IPS-18c (cell line): ENCODE measurements around the gene BACE2.
"Not testable (repeated sequence)": the region's sequence is repeated elsewhere in the genome, so short reads cannot be mapped to it uniquely, and the experiment has no call there.

Experiments used
- H3K4me3 ChIP-seq: 2 replicates; pipeline ENCODE4 v1.7.0; 2013; ENCODE audit warnings: low read depth, mild to moderate bottlenecking, low read length, moderate library complexity; ENCODE audit not compliant: insufficient read depth
- H3K9me3 ChIP-seq: one replicate; pipeline ENCODE4 v1.6.1; 2013; ENCODE audit warnings: mild to moderate bottlenecking, low read length, moderate library complexity; ENCODE audit not compliant: control insufficient read depth, insufficient read depth

BACE2 gene

DNA sequence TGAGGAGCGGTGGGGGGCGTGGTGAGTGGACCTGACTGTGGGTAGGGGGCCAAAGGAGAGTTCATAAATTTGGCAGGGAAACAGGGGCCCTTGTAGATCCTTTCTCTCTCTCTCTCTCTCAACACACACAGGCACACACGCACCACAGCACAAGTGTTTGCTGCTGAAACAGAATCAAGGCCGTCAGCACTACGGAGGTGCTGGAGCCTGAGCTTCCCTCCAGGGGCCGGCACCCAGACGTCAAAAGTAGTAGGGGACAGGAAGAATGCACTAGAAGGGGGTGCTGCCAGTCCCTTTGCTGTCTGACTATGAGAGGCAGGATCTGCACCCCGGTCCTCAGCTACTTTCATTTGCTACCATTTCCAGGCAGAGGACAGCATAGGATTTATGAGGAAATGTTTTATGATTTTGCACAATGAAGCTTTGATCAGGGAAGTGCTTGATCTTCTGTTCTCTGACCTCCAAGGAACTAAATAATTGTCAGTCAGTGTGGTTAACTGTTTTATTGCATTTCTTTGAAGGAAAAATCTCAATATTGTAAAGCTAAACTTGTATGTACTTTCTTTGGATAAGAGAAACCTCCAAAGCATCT lies 74.4 kb downstream of the BACE2 start:
- no peak overlapping the region for H3K4me3 ChIP-seq
- H3K9me3 ChIP-seq: no peaks in the 10 kb centered on the region

DNA sequence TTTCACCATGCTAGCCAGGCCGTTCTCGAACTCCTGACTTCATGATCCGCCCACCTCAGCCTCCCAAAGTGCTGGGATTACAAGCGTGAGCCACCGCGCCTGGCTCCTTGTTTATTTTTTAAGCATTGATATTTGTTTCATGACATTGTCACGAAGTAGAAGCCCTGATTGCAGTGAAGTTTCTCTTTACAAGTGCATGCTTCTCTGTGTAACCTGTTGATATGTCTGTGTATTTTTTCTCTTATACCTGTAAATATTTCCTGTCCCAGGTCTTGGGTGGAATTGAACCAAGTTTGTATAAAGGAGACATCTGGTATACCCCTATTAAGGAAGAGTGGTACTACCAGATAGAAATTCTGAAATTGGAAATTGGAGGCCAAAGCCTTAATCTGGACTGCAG lies 75.1 kb downstream of the BACE2 start:
- Histone ChIP-seq H3K9me3 (no peaks in the 10 kb centered on the region), H3K4me3 (no peak overlapping the region)

DNA sequence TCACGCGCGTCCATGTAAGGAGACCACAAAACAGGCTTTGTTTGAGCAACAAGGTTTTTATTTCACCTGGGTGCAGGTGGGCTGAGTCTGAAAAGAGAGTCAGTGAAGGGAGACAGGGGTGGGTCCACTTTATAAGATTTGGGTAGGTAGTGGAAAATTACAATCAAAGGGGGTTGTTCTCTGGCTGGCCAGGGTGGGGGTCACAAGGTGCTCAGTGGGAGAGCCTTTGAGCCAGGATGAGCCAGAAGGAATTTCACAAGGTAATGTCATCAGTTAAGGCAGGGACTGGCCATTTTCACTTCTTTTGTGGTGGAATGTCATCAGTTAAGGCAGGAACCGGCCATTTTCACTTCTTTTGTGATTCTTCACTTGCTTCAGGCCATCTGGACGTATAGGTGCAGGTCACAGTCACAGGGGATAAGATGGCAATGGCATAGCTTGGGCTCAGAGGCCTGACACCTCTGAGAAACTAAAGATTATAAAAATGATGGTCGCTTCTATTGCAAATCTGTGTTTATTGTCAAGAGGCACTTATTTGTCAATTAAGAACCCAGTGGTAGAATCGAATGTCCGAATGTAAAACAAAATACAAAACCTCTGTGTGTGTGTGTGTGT lies 76.4 kb downstream of the BACE2 start:
- H3K4me3 ChIP-seq, H3K9me3 ChIP-seq: not testable (repeated sequence)

DNA sequence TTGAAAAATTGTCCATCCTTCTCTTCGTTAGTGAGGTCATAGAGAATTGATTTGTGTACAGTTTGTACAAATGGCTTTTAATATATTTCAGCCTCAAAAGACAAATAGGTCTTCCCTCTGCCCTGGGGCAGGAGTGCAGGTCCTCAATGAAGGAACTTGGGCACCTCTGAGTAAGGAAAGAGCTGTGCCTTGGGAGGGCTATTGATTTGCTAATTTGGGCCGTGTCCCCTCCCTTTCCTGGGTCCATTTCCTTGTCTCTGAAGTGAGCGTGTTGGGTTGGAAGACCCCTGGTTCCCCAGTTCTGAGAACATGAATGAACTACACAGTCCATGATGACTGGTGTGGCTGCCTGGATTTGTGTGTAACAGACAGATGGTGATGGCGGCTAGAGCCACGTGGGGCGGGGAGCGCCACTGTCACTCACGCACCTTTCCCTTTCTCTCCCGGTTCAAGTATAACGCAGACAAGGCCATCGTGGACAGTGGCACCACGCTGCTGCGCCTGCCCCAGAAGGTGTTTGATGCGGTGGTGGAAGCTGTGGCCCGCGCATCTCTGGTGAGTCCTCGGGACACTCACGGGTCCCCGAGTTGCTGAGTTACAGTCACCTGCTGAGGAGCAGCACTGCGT lies 77.7 kb downstream of the BACE2 start:
- H3K9me3 ChIP-seq: no peaks in the 10 kb centered on the region
- no peak overlapping the region for H3K4me3 ChIP-seq

DNA sequence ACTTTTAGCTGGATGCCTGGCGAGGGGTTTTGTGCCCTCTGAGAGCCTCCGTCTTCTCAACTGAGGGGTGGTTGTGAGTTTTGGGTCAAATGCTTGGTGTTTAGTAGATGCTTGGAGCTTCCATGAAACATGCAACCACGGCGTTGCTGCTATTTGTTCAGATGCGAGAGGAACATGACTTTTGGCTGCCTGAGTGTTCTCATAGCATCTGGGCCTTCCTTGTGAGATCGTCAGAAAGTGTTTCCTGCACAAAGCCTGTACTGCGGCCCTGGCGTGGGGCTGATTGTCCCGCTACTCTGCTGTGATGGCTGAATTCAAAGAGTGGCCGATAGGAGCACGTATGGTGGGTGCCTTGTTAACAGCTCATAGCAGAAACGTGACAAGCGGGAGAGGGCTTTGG lies 78.8 kb downstream of the BACE2 start:
- Histone ChIP-seq H3K9me3 (no peaks in the 10 kb centered on the region), H3K4me3 (no peak overlapping the region)

DNA sequence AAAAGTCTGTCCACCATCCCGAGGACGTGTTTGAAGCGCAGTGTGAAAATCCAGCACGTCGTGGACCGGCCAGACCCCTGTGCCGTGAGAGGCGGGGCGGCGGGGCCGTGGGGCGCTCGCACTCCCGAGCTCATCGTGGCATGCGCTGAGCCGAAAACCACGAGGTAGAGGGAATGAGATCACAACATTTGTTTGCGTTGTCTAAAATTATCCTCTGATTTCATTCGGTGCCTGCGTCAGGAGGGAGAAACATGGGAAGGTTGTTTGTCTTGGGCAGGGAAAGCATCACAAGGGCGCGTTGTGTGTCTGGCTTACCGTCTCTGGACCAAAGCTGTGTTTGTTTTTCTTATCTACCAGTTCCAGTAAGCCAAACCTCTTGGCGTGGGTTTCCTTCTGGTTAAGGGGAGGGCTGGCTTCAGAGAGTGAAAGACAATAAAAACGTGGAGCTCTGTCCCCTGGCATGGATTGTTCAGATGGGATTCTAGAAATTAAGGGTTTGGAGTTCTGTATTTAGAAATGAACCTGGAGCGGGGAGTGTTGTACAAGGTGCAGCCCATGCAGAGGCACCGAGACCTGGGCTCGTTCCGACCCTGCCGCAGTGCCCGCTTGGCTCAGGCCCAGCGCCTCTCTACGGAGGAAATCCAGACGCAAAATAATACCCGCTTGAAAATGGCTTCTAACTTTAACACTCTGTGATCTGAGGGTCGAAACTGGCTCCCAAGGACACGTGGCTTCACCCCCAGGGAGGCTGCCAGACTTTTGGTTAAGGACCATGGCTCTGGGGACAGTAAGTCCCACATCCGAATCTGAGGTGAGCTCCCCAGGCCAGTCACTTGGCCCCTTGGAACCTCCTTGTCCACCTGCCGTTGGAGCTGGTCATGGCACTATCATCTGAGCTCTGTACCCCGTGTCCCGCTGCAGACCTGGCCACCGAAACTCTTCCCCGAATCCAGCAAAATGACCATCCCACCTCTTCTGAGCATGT lies 79.9 kb downstream of the BACE2 start:
- Histone ChIP-seq H3K4me3 (no peak overlapping the region), H3K9me3 (no peaks in the 10 kb centered on the region)

DNA sequence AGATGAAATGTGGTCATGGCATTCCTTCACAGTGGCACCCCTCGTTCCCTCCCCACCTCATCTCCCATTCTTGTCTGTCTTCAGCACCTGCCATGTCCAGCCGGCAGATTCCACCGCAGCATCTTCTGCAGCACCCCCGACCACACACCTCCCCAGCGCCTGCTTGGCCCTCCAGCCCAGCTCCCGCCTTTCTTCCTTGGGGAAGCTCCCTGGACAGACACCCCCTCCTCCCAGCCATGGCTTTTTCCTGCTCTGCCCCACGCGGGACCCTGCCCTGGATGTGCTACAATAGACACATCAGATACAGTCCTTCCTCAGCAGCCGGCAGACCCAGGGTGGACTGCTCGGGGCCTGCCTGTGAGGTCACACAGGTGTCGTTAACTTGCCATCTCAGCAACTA lies 81.5 kb downstream of the BACE2 start:
- Histone ChIP-seq H3K4me3 (no peak overlapping the region), H3K9me3 (no peaks in the 10 kb centered on the region)

DNA sequence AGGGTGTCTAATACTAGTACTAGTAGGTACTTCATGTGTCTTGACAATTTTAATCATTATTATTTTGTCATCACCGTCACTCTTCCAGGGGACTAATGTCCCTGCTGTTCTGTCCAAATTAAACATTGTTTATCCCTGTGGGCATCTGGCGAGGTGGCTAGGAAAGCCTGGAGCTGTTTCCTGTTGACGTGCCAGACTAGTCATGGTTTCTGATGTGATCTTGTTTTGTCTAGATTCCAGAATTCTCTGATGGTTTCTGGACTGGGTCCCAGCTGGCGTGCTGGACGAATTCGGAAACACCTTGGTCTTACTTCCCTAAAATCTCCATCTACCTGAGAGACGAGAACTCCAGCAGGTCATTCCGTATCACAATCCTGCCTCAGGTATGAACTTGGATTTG lies 82.6 kb downstream of the BACE2 start:
- no peaks in the 10 kb centered on the region for H3K9me3 ChIP-seq
- no peak overlapping the region for H3K4me3 ChIP-seq

DNA sequence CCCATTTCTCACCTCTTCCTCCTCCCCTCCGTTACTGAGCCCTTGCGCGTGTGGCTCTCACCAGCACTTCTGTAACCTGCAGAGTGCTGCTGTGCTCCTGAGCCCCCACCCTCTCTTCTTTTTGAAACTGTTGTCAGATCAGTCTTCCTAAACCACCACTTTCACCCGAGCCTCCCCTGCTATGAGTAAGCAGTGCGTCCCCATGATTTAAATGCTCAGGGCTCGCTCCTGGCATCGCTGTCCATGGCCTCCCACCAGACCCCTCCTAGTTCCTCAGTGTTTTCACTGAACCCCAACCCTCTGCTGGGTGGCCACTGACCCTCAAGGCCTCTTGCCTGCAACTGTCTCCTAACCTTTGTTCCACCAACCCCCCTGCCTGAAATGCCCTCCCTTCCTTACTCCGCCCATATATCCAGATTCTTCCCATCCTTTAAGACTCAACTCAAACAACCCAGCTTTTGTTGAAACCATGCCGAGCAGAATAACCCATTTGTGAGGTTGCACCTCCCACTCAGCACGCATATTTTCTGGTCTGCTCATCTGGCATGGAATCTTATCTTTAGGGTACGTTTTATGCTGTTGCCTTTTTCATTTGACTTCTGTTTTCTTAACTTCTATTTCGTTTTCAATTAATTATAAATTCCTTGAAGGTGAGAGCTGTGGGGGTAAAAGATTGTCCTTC lies 84.1 kb downstream of the BACE2 start:
- Histone ChIP-seq H3K9me3 (no peaks in the 10 kb centered on the region), H3K4me3 (no peak overlapping the region)

DNA sequence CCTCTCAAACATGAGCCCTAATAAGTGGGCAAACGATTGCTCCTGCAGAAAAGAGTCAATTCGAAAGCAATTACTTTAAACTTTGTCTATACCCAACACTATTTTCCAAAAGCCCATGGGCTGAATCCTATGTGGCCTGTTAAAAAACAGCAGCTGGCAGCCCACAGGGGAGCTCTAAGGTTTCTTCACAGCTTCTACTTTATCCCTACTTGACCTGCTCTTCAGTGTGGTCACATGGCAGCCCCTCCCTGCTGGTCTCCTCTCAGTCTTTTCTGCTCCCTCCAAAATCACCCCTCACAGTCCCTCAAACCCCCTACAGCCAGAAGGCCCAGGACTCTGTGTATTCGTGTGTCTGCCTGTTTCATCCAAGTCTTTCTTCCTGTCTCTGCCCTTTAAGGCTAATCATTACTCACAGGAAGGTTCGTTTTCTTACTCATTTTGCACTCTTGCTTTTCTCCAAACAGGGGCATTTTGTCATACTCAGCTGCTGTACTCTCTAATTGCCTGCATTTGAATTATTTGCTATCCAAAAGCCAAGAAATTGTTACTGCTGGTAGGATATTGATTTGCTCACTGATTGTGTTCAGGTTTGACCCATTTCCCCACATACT lies 86.2 kb downstream of the BACE2 start:
- Histone ChIP-seq H3K4me3 (no peak overlapping the region), H3K9me3 (no peaks in the 10 kb centered on the region)

DNA sequence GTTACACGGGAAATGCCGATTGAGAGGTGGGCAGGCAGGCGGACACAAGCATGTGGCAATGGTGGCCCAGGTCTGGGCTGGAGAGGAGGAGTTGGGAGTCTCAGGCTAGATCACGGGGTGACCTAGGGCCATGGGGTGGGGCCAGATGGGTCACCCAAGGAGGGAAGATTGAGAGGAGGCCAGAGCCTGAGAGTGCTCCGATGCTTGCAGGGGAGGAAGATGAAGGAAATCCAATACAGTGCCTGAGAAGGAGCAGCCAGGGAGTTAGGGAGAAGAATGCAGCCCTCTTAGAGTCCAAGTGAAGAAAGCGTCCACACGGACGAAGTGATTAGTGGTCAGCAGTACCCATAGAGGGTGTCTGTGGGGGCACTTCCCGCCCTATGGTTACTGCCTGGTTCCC lies 87.2 kb downstream of the BACE2 start:
- H3K4me3 ChIP-seq: no peak overlapping the region
- H3K9me3 ChIP-seq: no peaks in the 10 kb centered on the region

DNA sequence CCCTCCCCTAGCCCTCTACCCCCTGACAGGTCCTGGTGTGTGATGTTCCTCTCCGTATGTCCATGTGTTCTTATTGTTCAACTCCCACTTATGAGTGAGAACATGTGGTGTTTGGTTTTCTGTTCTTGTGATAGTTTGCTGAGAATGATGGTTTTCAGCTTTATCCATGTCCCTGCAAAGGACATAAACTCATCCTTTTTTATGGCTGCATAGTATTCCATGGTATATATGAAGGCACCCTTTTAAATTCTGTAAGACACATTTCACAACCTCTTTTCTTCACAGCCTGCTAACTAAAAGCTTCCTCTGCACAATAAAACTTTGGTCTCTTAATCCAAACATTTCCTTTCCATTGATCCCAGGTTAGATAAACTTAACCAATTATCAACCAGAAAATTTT lies 88.3 kb downstream of the BACE2 start:
- not testable (repeated sequence) for H3K9me3 ChIP-seq, H3K4me3 ChIP-seq

DNA sequence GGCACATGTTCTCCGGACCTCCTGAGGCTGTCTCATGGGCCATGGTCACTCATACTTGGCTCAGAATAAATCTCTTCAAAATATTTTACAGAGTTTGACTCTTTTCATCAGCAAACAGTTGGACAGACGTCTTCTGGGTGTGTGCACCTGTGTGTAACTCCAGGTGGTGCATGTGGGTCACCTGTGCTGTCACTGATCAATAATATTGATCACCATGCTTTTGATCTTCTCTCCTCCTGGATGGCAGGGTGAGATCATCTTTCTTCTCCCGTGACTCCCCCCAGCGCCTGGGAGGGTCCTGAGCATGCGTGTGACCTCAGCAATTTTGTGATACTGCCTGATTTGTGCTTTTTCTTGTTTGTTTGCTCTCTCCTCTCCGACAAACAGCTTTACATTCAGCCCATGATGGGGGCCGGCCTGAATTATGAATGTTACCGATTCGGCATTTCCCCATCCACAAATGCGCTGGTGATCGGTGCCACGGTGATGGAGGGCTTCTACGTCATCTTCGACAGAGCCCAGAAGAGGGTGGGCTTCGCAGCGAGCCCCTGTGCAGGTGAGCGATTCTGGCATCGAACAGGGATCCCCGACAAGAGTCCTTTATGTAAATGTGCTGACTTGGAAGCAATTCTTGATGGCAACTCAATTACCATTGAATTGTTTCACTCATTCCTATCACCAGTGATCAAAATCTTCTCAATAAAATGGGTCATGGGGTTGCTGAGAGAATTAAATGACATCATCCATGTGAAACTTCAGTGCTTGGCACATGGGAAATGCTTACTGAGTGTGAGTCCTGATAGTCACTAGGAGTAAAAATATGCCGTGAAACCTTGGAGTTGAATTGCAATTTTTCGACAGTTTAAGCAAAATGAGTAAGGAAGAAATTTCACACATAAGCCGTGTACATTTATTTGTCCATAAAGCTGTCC lies 89.1 kb downstream of the BACE2 start:
- Histone ChIP-seq H3K9me3 (no peaks in the 10 kb centered on the region), H3K4me3 (no peak overlapping the region)

DNA sequence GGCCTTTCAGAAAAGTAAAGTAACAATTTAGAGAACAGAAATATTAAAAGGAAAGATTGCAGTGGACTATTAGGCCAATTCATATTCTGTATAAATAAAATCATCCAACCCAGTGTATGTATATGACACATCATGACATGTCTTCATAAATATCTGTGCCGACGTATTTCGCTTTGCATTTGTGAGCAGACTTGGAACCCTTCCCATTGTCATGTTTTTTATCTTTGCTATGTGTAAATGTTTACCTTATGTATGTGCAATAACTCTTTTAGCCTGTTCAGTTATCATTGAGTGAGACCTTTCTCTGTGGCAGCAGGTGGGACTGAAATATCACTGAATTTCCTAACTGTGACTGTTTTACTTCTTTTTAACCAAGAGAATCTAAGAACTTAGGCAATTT lies 90.7 kb downstream of the BACE2 start:
- no peaks in the 10 kb centered on the region for H3K9me3 ChIP-seq
- H3K4me3 ChIP-seq: no peak overlapping the region

DNA sequence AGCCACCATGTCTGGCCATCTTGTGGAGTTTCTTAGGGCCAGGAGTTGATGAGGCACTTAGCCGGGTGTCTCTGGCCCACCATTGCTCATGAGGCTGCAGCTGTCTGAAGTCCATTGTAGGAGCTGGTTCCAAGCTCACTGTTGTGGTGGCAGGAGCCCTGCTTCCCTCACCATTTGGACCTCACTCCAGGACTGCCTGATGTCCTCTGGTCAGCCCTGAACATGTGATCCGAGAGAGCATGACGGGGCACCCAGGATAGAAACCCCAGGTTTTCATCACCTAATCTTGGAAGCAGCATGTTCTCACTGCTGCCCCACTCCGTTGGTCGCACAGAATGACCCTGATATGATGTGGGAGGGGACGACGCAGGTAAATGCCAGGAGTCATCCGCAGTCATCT lies 92.5 kb downstream of the BACE2 start:
- H3K9me3 ChIP-seq: no peaks in the 10 kb centered on the region

DNA sequence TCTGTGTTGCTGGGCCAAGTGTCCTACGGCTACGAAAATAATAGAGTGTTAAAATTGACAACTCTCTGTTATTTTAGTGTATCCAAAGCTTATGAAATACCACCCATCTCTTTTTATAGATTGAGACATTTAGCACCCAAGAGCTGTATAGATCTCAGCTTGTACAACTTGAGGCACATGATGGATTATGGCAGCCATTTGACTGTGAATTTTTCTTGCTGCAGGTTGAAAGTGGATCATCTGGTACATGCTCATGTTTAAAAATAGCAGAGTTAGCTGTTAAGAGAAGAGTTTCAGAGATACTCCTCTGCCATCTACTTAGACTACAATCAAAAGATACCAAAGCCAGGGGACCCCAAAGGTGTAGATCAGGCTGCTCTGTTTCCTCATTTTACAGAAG lies 99.4 kb downstream of the BACE2 start:
- Histone ChIP-seq H3K4me3 (no peak overlapping the region), H3K9me3 (no peaks in the 10 kb centered on the region)

More for the DNA sequence above, 92.5 kb downstream of the BACE2 start:
- no peak overlapping the region for H3K4me3 ChIP-seq
